ENCODE results near the gene RPS2.
A peak's percentile ranks its signal among the peaks of the same experiment; 100 is the strongest.

RPS2 gene

DNA sequence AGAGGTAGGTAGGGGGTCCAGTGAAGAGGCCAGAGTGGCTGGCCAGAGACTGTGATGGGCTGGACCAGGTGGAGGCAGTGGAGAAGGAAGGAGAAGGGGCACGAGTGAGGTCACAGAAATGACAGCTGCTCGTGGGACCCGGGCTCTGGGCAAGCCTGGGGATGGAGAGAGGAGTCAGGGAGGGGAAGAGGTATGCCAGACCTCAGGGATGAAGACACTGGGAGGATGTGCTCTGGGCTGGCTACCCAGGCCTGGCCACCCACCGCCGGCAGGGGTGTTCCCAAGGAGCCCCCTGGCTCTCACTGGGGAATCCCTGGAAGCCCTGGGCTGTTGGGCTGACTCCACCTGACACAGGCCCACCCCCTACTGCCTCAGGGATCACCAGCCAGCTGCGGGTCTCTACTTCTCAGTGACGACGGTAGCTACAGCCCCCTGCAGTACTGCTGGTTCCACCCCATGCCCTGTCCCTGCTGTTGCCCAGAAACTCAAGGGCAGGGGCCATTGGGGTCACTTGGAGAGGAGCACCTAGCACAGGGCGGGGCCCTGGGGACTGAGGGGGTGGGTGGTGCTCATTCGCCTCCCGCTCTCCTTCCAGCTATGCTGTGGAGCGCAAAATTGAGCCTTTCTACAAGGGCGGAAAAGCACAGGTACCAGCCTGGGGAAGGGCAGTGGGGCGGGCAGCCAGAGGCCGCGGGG, 9.0 kb upstream of the RPS2 start:
- no peak overlapping the region for H3K27ac ChIP-seq (ENCODE audit: poor library complexity, severe bottlenecking)
- no peak for TF ChIP-seq CTCF (IDR thresholded peaks at IDR 0.05; ENCODE audit: poor library complexity, severe bottlenecking)
- H3K9me3 ChIP-seq (ENCODE audit: severe bottlenecking): no peaks in the 10 kb centered on the region
- peaks cover 28% of the 10 kb centered on the region for H3K36me3 ChIP-seq (ENCODE audit: low read depth)
- ATAC-seq (ENCODE audit: low read depth) (no peak), DNase-seq (ENCODE audit: low spot score) (no peak)
- no peaks in the 10 kb centered on the region for H3K4me1 ChIP-seq (ENCODE audit: insufficient read depth, poor library complexity, severe bottlenecking)
- no peak overlapping the region for H3K4me3 ChIP-seq (ENCODE audit: severe bottlenecking)
- no peaks in the 10 kb centered on the region for H3K27me3 ChIP-seq (ENCODE audit: insufficient read depth, poor library complexity, severe bottlenecking)

DNA sequence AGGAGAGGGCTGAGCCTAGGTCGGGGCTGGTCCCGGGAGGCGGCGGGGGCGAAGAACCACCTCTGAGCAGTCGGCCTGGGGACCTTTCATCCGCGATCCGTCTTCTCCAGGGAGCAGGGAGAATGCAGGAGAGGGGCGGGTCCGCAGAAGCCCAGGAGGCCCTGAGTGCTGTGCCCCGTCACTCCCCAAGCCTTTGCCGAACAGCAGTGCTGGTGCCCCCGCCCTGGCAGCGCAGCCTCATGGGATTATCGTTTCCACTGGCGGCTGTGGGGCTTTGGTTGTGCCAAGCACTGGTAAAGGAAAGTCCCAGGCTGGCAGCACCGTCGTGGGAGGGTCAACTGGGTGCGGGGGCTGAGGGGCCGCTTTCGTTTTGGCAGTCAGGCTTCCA, 7.9 kb upstream of the RPS2 start:
- Histone ChIP-seq H3K4me3 (ENCODE audit: severe bottlenecking) (peak overlapping the region; percentile 93), H3K36me3 (ENCODE audit: low read depth) (peaks cover 21% of the 10 kb centered on the region; the same call in 1 of the 2 replicates), H3K27ac (ENCODE audit: poor library complexity, severe bottlenecking) (peak overlapping the region; percentile 71), H3K9me3 (ENCODE audit: severe bottlenecking) (no peaks in the 10 kb centered on the region), H3K27me3 (ENCODE audit: insufficient read depth, poor library complexity, severe bottlenecking) (no peaks in the 10 kb centered on the region), H3K4me1 (ENCODE audit: insufficient read depth, poor library complexity, severe bottlenecking) (no peaks in the 10 kb centered on the region)
- no peak for DNase-seq (ENCODE audit: low spot score)
- ATAC-seq (ENCODE audit: low read depth): peak; percentile 23; the same call in 2 of the 3 replicates
- no peak for TF ChIP-seq CTCF (IDR thresholded peaks at IDR 0.05; ENCODE audit: poor library complexity, severe bottlenecking)

DNA sequence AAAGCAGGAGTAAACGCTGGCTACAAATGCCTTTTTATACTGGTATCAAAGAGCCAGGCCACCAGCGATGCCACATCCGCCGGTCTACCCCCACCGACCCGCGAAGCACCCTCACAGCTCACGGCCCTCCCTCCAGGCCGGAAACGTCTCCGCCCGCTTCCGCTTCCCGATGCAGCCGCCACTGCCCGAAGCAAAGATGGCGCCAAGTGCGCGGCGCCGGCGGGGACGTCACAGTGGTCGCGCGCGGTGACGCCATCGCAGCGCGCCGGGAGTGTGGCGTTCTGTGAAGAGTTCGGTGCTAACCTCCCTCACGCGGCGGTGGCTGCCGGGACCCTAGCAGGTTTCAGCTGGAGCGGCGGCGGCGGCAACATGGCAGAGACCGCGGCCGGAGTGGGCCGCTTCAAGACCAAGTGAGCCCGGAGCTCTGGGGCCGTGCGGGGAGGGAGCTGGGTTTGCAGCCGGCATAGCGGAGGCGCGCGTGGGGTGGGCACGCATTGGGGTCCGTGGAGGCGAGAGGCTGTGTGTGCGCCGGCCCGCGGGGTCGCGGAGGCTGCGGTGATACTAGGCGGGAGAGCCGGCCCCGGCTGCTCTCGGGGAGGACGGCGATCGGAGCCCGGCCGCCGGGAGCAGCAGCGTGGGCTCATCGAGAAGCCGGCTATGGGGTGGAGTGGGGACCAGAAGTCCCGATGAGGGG, 7.3 kb upstream of the RPS2 start, which contains the start of gene TBL3:
TBL3 (plus strand) TSS at position 258 of the 694 bp plus-strand sequence; CDS start at position 370, 112 bp downstream.
- Histone ChIP-seq H3K4me3 (ENCODE audit: severe bottlenecking) (peak within 1 kb of the TSS; percentile 93), H3K27me3 (ENCODE audit: insufficient read depth, poor library complexity, severe bottlenecking) (no peaks in the 10 kb centered on the region), H3K9me3 (ENCODE audit: severe bottlenecking) (no peaks in the 10 kb centered on the region), H3K27ac (ENCODE audit: poor library complexity, severe bottlenecking) (peak within 1 kb of the TSS; percentile 71), H3K4me1 (ENCODE audit: insufficient read depth, poor library complexity, severe bottlenecking) (no peaks in the 10 kb centered on the region), H3K36me3 (ENCODE audit: low read depth) (peaks cover 19% of the 10 kb centered on the region; the same call in 1 of the 2 replicates)
- DNase-seq (ENCODE audit: low spot score) (peak; percentile 94), ATAC-seq (ENCODE audit: low read depth) (peak; percentile 87)
- TF ChIP-seq CTCF (IDR thresholded peaks at IDR 0.05; ENCODE audit: poor library complexity, severe bottlenecking): no peak

DNA sequence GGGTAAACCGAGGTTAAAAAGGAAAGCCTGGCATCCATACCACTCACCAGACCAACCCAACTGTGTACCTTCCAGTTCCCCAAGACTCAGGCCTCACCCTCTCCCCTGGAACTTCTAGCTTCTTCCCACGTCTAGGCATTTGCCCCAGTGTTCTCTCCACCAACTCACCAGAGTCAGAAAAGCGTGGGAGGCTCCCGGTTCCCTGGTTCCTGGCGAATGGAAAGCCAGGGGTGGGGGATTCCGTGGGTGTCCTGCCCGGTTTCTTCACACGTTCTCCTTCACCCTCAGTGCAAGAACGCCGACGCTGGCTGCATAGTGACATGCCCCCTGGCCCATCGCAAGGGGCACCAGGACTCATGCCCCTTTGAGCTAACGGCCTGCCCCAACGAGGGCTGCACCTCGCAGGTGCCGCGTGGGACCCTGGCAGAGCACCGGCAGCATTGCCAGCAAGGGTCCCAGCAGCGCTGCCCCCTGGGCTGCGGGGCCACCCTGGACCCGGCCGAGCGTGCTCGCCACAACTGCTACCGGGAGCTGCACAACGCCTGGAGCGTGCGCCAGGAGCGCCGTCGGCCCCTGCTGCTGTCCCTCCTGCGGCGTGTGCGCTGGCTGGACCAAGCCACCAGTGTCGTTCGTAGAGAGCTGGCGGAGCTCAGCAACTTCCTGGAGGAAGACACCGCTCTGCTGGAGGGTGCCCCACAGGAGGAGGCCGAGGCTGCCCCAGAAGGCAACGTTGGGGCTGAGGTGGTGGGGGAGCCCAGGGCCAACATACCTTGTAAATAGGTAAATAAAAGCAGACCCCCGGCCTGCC, 3.7 kb upstream of the RPS2 start:
- H3K36me3 ChIP-seq (ENCODE audit: low read depth): peaks cover 16% of the 10 kb centered on the region
- ATAC-seq (ENCODE audit: low read depth) (no peak), DNase-seq (ENCODE audit: low spot score) (no peak)
- no peak overlapping the region for H3K27ac ChIP-seq (ENCODE audit: poor library complexity, severe bottlenecking)
- no peak overlapping the region for H3K4me3 ChIP-seq (ENCODE audit: severe bottlenecking)
- H3K9me3 ChIP-seq (ENCODE audit: severe bottlenecking): no peaks in the 10 kb centered on the region
- H3K4me1 ChIP-seq (ENCODE audit: insufficient read depth, poor library complexity, severe bottlenecking): no peaks in the 10 kb centered on the region
- no peaks in the 10 kb centered on the region for H3K27me3 ChIP-seq (ENCODE audit: insufficient read depth, poor library complexity, severe bottlenecking)
- TF ChIP-seq CTCF (IDR thresholded peaks at IDR 0.05; ENCODE audit: poor library complexity, severe bottlenecking): no peak
